HEK293 (cell line): ENCODE measurements around the gene ARID1A.
A peak's percentile ranks its signal among the peaks of the same experiment; 100 is the strongest.

Source experiments
- EGR2 ChIP-seq: fragments of 450-650 bp; formaldehyde crosslinking; IDR thresholded peaks from 2 replicates; pipeline ENCODE4 v1.5.1; 2016; ENCODE audit warnings: low read depth, missing biosample characterization, missing genetic modification characterization
- GLI2 ChIP-seq: fragments of 450-650 bp; formaldehyde crosslinking; IDR thresholded peaks from 2 replicates; pipeline ENCODE4; 2017; ENCODE audit warnings: missing biosample characterization, missing genetic modification characterization, low read depth, borderline replicate concordance
- GLIS2 ChIP-seq: fragments of 450-650 bp; formaldehyde crosslinking; IDR thresholded peaks from 2 replicates; pipeline ENCODE4 v1.5.1; 2016; ENCODE audit warnings: missing biosample characterization, missing genetic modification characterization
- HOXA7 ChIP-seq: sonication (generic); formaldehyde crosslinking; IDR thresholded peaks from 2 replicates; pipeline ENCODE4 v1.8.1; 2022; ENCODE audit warnings: missing genetic modification reagents, borderline replicate concordance
- IKZF3 ChIP-seq: fragments of 450-650 bp; IDR thresholded peaks from 2 replicates; pipeline ENCODE4 v1.5.0; 2018; ENCODE audit warnings: missing biosample characterization, mild to moderate bottlenecking, missing genetic modification characterization, moderate library complexity
- KLF1 ChIP-seq: fragments of 450-650 bp; formaldehyde crosslinking; IDR thresholded peaks from 2 replicates; pipeline ENCODE4 v1.5.1; 2016; ENCODE audit warnings: missing biosample characterization, missing genetic modification characterization
- PRDM1 ChIP-seq: fragments of 450-650 bp; formaldehyde crosslinking; IDR thresholded peaks from 2 replicates; pipeline ENCODE4; 2016; ENCODE audit warnings: missing biosample characterization, missing genetic modification characterization
- SCRT1 ChIP-seq: fragments of 450-650 bp; formaldehyde crosslinking; IDR thresholded peaks from 2 replicates; pipeline ENCODE4 v1.5.1; 2016; ENCODE audit warnings: missing biosample characterization, missing genetic modification characterization, borderline replicate concordance
- SP3 ChIP-seq: fragments of 450-650 bp; formaldehyde crosslinking; IDR thresholded peaks from 2 replicates; pipeline ENCODE4 v1.5.1; 2016; ENCODE audit warnings: missing biosample characterization, missing genetic modification characterization
- ZBTB20 ChIP-seq: fragments of 450-650 bp; formaldehyde crosslinking; IDR thresholded peaks from 2 replicates; pipeline ENCODE4 v1.5.1; 2016; ENCODE audit warnings: missing biosample characterization, missing genetic modification characterization
- ZBTB21 ChIP-seq: fragments of 450-650 bp; formaldehyde crosslinking; IDR thresholded peaks from 2 replicates; pipeline ENCODE4 v1.5.1; 2017; ENCODE audit warnings: missing biosample characterization, missing genetic modification characterization
- ZFP3 ChIP-seq: fragments of 450-650 bp; formaldehyde crosslinking; IDR thresholded peaks from 2 replicates; pipeline ENCODE4 v1.5.1; 2016; ENCODE audit warnings: low read depth, missing biosample characterization, missing genetic modification characterization
- ZFP37 ChIP-seq: fragments of 450-650 bp; formaldehyde crosslinking; IDR thresholded peaks from 2 replicates; pipeline ENCODE4 v1.5.1; 2016; ENCODE audit warnings: missing biosample characterization, missing genetic modification characterization
- ZNF19 ChIP-seq: fragments of 450-650 bp; formaldehyde crosslinking; IDR thresholded peaks from 2 replicates; pipeline ENCODE4; 2016; ENCODE audit warnings: missing biosample characterization, missing genetic modification characterization, low read depth
- ZNF2 ChIP-seq: fragments of 450-650 bp; formaldehyde crosslinking; IDR thresholded peaks from 2 replicates; pipeline ENCODE4 v1.5.1; 2016; ENCODE audit warnings: missing biosample characterization, missing genetic modification characterization
- ZNF202 ChIP-seq: fragments of 450-650 bp; formaldehyde crosslinking; IDR thresholded peaks from 2 replicates; pipeline ENCODE4 v1.5.1; 2016; ENCODE audit warnings: missing biosample characterization, missing genetic modification characterization, borderline replicate concordance
- ZNF223 ChIP-seq: fragments of 450-650 bp; formaldehyde crosslinking; IDR thresholded peaks from 2 replicates; pipeline ENCODE4 v1.5.1; 2016; ENCODE audit warnings: missing biosample characterization, missing genetic modification characterization
- ZNF248 ChIP-seq: fragments of 450-650 bp; formaldehyde crosslinking; IDR thresholded peaks from 2 replicates; pipeline ENCODE4 v1.5.1; 2017; ENCODE audit warnings: missing biosample characterization, missing genetic modification characterization
- ZNF266 ChIP-seq: fragments of 450-650 bp; formaldehyde crosslinking; IDR thresholded peaks from 2 replicates; pipeline ENCODE4 v1.5.1; 2016; ENCODE audit warnings: missing biosample characterization, missing genetic modification characterization, low read depth
- ZNF473 ChIP-seq: fragments of 450-650 bp; formaldehyde crosslinking; IDR thresholded peaks from 2 replicates; pipeline ENCODE4 v1.5.1; 2017; ENCODE audit warnings: missing biosample characterization, missing genetic modification characterization
- ZNF501 ChIP-seq: fragments of 450-650 bp; formaldehyde crosslinking; IDR thresholded peaks from 2 replicates; pipeline ENCODE4 v1.5.1; 2016; ENCODE audit warnings: missing biosample characterization, missing genetic modification characterization
- ZNF548 ChIP-seq: fragments of 450-650 bp; formaldehyde crosslinking; IDR thresholded peaks from 2 replicates; pipeline ENCODE4 v1.5.1; 2016; ENCODE audit warnings: missing biosample characterization, missing genetic modification characterization
- ZNF585B ChIP-seq: fragments of 450-650 bp; formaldehyde crosslinking; IDR thresholded peaks from 2 replicates; pipeline ENCODE4 v1.5.1; 2016; ENCODE audit warnings: missing biosample characterization, missing genetic modification characterization
- ZNF600 ChIP-seq: fragments of 450-650 bp; formaldehyde crosslinking; IDR thresholded peaks from 2 replicates; pipeline ENCODE4 v1.5.1; 2016; ENCODE audit warnings: missing biosample characterization, missing genetic modification characterization
- ZNF677 ChIP-seq: fragments of 450-650 bp; IDR thresholded peaks from 2 replicates; pipeline ENCODE4 v1.5.0; 2018; ENCODE audit warnings: missing biosample characterization, mild to moderate bottlenecking, missing genetic modification characterization, moderate library complexity
- ZNF837 ChIP-seq: fragments of 450-650 bp; formaldehyde crosslinking; IDR thresholded peaks from 2 replicates; pipeline ENCODE4 v1.5.1; 2016; ENCODE audit warnings: missing biosample characterization, missing genetic modification characterization
- ZNF843 ChIP-seq: fragments of 450-650 bp; formaldehyde crosslinking; IDR thresholded peaks from 2 replicates; pipeline ENCODE4 v1.5.1; 2016; ENCODE audit warnings: missing biosample characterization, missing genetic modification characterization
- TF ChIP-seq, protein P1 (sequence below): fragments of 450-650 bp; formaldehyde crosslinking; optimal IDR thresholded peaks from 2 replicates; pipeline ENCODE3; 2016; ENCODE audit warnings: missing biosample characterization, mild to moderate bottlenecking, missing genetic modification characterization
- TF ChIP-seq, protein P2 (sequence below): fragments of 450-650 bp; formaldehyde crosslinking; IDR thresholded peaks from 2 replicates; pipeline ENCODE4 v1.5.1; 2017; ENCODE audit warnings: missing biosample characterization, missing genetic modification characterization
- TF ChIP-seq, protein P3 (sequence below): fragments of 450-650 bp; formaldehyde crosslinking; IDR thresholded peaks from 2 replicates; pipeline ENCODE4 v1.5.1; 2016; ENCODE audit warnings: missing biosample characterization, missing genetic modification characterization
- TF ChIP-seq, protein P4 (sequence below): fragments of 450-650 bp; formaldehyde crosslinking; IDR thresholded peaks from 2 replicates; pipeline ENCODE4 v1.5.1; 2016; ENCODE audit warnings: missing biosample characterization, missing genetic modification characterization
- TF ChIP-seq, protein P5 (sequence below): fragments of 450-650 bp; formaldehyde crosslinking; IDR thresholded peaks from 2 replicates; pipeline ENCODE4 v1.5.1; 2016; ENCODE audit warnings: missing biosample characterization, missing genetic modification characterization, borderline replicate concordance

ARID1A gene

DNA sequence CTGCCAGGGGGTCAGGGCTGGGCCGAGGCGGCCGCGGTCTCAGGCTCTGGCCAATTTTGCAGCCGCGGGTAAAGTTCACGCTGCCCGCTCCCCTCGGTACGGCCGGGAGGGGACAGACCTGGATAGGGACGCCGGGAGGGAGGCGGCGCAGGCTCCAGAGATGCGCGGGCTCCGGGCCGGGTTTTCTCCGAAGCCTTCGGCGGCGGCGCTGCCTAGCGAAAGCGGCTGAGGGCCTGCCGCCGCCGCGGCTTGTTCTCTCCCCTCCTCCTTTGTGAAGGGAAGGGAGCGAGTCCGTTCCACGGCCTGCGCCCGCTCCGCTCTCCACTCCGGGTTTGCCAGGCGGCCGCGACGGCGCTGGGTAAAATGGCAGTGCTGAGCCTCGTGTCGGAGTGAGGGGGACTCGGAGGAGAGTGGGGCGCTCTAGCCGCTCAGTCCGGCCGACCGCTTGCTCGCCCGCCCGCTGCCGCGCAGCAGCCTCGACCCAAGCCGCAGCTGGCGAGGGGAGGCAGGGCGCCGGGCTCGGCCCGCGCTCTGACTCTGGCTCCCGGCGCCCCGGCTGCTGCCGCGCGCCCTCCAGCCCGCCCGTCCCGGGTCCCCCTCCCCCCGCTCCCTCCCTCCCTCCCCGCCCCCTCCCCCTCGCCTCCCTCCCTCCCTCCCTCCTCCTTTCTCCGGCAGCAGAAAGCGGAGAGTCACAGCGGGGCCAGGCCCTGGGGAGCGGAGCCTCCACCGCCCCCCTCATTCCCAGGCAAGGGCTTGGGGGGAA lies at the start of gene ARID1A (continued):
- TF ChIP-seq, protein P1, sequence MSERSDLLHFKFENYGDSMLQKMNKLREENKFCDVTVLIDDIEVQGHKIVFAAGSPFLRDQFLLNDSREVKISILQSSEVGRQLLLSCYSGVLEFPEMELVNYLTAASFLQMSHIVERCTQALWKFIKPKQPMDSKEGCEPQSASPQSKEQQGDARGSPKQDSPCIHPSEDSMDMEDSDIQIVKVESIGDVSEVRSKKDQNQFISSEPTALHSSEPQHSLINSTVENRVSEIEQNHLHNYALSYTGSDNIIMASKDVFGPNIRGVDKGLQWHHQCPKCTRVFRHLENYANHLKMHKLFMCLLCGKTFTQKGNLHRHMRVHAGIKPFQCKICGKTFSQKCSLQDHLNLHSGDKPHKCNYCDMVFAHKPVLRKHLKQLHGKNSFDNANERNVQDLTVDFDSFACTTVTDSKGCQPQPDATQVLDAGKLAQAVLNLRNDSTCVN (tag by site-specific recombination): peak; percentile 95
- TF ChIP-seq, protein P2, sequence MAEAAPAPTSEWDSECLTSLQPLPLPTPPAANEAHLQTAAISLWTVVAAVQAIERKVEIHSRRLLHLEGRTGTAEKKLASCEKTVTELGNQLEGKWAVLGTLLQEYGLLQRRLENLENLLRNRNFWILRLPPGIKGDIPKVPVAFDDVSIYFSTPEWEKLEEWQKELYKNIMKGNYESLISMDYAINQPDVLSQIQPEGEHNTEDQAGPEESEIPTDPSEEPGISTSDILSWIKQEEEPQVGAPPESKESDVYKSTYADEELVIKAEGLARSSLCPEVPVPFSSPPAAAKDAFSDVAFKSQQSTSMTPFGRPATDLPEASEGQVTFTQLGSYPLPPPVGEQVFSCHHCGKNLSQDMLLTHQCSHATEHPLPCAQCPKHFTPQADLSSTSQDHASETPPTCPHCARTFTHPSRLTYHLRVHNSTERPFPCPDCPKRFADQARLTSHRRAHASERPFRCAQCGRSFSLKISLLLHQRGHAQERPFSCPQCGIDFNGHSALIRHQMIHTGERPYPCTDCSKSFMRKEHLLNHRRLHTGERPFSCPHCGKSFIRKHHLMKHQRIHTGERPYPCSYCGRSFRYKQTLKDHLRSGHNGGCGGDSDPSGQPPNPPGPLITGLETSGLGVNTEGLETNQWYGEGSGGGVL (tag by site-specific recombination): peak; percentile 86
- TF ChIP-seq ZNF837 (tag by site-specific recombination) (no peak), ZNF677 (tag by site-specific recombination) (peak; percentile 58), SCRT1 (tag by site-specific recombination) (0 out of 2 replicates have a peak, but pooled peaks have one; percentile 10), ZNF248 (no peak), SP3 (tag by site-specific recombination) (peak; percentile 73), KLF1 (tag by site-specific recombination) (peak; percentile 75; the same call in 1 of the 2 replicates), ZNF843 (tag by site-specific recombination) (peak; percentile 82), ZBTB21 (tag by site-specific recombination) (peak; percentile 35; the same call in 1 of the 2 replicates), ZNF2 (tag by site-specific recombination) (peak; percentile 81), ZNF19 (no peak), ZNF223 (tag by site-specific recombination) (0 out of 2 replicates have a peak, but pooled peaks have one; percentile 15), EGR2 (tag by site-specific recombination) (no peak), ZNF600 (tag by site-specific recombination) (peak; percentile 89), ZFP3 (tag by site-specific recombination) (no peak), ZNF548 (tag by site-specific recombination) (no peak), ZFP37 (tag by site-specific recombination) (peak; percentile 99), ZNF266 (no peak), ZNF501 (tag by site-specific recombination) (peak; percentile 98), ZNF202 (tag by site-specific recombination) (no peak), ZBTB20 (tag by site-specific recombination) (peak; percentile 72; the same call in 1 of the 2 replicates), ZNF585B (no peak), HOXA7 (CRISPR knock-in tag) (no peak), GLIS2 (tag by site-specific recombination) (peak; percentile 45; the same call in 1 of the 2 replicates), PRDM1 (tag by site-specific recombination) (peak; percentile 96), GLI2 (no peak; the same call in 1 of the 2 replicates), IKZF3 (tag by site-specific recombination) (peak; percentile 92), ZNF473 (tag by site-specific recombination) (no peak)
- TF ChIP-seq, protein P3, sequence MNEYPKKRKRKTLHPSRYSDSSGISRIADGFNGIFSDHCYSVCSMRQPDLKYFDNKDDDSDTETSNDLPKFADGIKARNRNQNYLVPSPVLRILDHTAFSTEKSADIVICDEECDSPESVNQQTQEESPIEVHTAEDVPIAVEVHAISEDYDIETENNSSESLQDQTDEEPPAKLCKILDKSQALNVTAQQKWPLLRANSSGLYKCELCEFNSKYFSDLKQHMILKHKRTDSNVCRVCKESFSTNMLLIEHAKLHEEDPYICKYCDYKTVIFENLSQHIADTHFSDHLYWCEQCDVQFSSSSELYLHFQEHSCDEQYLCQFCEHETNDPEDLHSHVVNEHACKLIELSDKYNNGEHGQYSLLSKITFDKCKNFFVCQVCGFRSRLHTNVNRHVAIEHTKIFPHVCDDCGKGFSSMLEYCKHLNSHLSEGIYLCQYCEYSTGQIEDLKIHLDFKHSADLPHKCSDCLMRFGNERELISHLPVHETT (tag by site-specific recombination): peak; percentile 95
- TF ChIP-seq, protein P4, sequence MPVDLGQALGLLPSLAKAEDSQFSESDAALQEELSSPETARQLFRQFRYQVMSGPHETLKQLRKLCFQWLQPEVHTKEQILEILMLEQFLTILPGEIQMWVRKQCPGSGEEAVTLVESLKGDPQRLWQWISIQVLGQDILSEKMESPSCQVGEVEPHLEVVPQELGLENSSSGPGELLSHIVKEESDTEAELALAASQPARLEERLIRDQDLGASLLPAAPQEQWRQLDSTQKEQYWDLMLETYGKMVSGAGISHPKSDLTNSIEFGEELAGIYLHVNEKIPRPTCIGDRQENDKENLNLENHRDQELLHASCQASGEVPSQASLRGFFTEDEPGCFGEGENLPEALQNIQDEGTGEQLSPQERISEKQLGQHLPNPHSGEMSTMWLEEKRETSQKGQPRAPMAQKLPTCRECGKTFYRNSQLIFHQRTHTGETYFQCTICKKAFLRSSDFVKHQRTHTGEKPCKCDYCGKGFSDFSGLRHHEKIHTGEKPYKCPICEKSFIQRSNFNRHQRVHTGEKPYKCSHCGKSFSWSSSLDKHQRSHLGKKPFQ (tag by site-specific recombination): peak; percentile 72
- TF ChIP-seq, protein P5, sequence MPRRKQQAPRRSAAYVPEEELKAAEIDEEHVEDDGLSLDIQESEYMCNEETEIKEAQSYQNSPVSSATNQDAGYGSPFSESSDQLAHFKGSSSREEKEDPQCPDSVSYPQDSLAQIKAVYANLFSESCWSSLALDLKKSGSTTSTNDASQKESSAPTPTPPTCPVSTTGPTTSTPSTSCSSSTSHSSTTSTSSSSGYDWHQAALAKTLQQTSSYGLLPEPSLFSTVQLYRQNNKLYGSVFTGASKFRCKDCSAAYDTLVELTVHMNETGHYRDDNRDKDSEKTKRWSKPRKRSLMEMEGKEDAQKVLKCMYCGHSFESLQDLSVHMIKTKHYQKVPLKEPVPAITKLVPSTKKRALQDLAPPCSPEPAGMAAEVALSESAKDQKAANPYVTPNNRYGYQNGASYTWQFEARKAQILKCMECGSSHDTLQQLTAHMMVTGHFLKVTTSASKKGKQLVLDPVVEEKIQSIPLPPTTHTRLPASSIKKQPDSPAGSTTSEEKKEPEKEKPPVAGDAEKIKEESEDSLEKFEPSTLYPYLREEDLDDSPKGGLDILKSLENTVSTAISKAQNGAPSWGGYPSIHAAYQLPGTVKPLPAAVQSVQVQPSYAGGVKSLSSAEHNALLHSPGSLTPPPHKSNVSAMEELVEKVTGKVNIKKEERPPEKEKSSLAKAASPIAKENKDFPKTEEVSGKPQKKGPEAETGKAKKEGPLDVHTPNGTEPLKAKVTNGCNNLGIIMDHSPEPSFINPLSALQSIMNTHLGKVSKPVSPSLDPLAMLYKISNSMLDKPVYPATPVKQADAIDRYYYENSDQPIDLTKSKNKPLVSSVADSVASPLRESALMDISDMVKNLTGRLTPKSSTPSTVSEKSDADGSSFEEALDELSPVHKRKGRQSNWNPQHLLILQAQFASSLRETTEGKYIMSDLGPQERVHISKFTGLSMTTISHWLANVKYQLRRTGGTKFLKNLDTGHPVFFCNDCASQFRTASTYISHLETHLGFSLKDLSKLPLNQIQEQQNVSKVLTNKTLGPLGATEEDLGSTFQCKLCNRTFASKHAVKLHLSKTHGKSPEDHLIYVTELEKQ (tag by site-specific recombination): peak; percentile 84; the same call in 1 of the 2 replicates
